HCT116 (cell line): ENCODE data around the gene SLC1A4. TPM values are rescaled to one million over a fixed set of nuclear protein-coding genes. Genes with fewer than 3 reads are reported as not detected.

Experiments used
- ATAC-seq: fragments of 200-7000 bp; cut with Tn5 transposase; 2 replicates; pipeline ENCODE4 v1.9.1; 2020; ENCODE audit warnings: mild to moderate bottlenecking, moderate library complexity
- BruUV-seq: library from RNA; stranded (reverse); fragments of 400-500 nt; replicated peaks from 2 replicates; lab custom pipeline; 2021; lab: Mats Ljungman, UMichigan
- CTCF ChIA-PET: fragments of 300-600 bp; sonication (Branson Sonifier 250); formaldehyde crosslinking; loops from one replicate; lab custom pipeline; 2021; ENCODE audit warnings: antibody characterized with exemption; lab: Charles Lee
- POLR2A ChIA-PET: fragments of 300-600, 350-600 bp; sonication (Branson Sonifier 250); formaldehyde crosslinking; loops from one replicate; lab custom pipeline; 2021; ENCODE audit warnings: antibody characterized with exemption; lab: Charles Lee
- RAD21 ChIA-PET, 2 experiments: fragments of 300-600 bp; sonication (Branson Sonifier 250); formaldehyde crosslinking; loops; one replicate each; lab custom pipeline; 2023; ENCODE audit warnings: low total read pairs in 2 of 2; ENCODE audit not compliant: uncharacterized antibody in 2 of 2, unreplicated experiment in 2 of 2, low non-redundant PET in 1 of 2; lab: Charles Lee
- DNase-seq: peaks from one replicate; pipeline ENCODE4 v3.0.0-alpha.2; 2010; ENCODE audit warnings: low read depth, low spot score
- H2AFZ ChIP-seq: fragments of 200-600 bp; shearing (Covaris generic), sonication (generic); 2 replicates; pipeline ENCODE4 v1.6.1; 2017; ENCODE audit warnings: low read depth, mixed run types, mixed read lengths, antibody characterized with exemption, low read length; ENCODE audit not compliant: poor library complexity, severe bottlenecking
- H3K27ac ChIP-seq: 2 replicates; pipeline ENCODE4 v1.5.1; 2012; ENCODE audit warnings: low read depth, low read length
- H3K27me3 ChIP-seq: fragments of 200-600 bp; sonication (generic); 2 replicates; pipeline ENCODE4 v1.6.1; 2016; ENCODE audit warnings: mixed run types, low read length, mixed read lengths; ENCODE audit not compliant: insufficient read depth
- H3K36me3 ChIP-seq, 2 experiments: fragments of 200-500 bp in 1 of 2; fragments of 200-600 bp in 1 of 2; sonication (Bioruptor generic) in 1 of 2; sonication (generic) in 1 of 2; 2 replicates each; pipeline versions ENCODE4 v1.5.1 to v1.6.1; 2014 to 2016; ENCODE audit warnings: low read length in 2 of 2, inconsistent platforms in 1 of 2, mixed read lengths in 1 of 2, mixed run types in 1 of 2; ENCODE audit not compliant: insufficient read depth in 2 of 2, control insufficient read depth in 1 of 2
- H3K4me1 ChIP-seq, 2 experiments: fragments of 200-600 bp in 1 of 2; sonication (generic) in 1 of 2; 2 replicates each; pipeline versions ENCODE4 v1.5.1 to v1.6.1; 2012 to 2017; ENCODE audit warnings: low read length in 2 of 2, inconsistent platforms in 1 of 2, mild to moderate bottlenecking in 1 of 2, mixed read lengths in 1 of 2, mixed run types in 1 of 2, moderate library complexity in 1 of 2; ENCODE audit not compliant: insufficient read depth in 2 of 2, control insufficient read depth in 1 of 2
- H3K4me2 ChIP-seq: fragments of 200-600 bp; sonication (generic); 2 replicates; pipeline ENCODE4 v1.6.1; 2017; ENCODE audit warnings: mixed run types, low read length, mixed read lengths
- H3K4me3 ChIP-seq, 2 experiments: fragments of 200-600 bp in 1 of 2; sonication (generic) in 1 of 2; replicated peaks in 1 of 2; 2 replicates each; pipeline ENCODE4 v1.5.1; 2011 to 2016; ENCODE audit warnings: low read length in 2 of 2, control low read depth in 1 of 2, low read depth in 1 of 2, mild to moderate bottlenecking in 1 of 2, mixed read lengths in 1 of 2, mixed run types in 1 of 2
- H3K79me2 ChIP-seq: fragments of 200-600 bp; sonication (generic); 2 replicates; pipeline ENCODE4 v1.6.1; 2017; ENCODE audit warnings: mild to moderate bottlenecking, mixed run types, low read length, moderate library complexity, mixed read lengths; ENCODE audit not compliant: insufficient read depth
- H3K9ac ChIP-seq: fragments of 200-600 bp; sonication (generic); 2 replicates; pipeline ENCODE4 v1.6.1; 2016; ENCODE audit warnings: low read length, mixed read lengths
- H3K9me2 ChIP-seq: fragments of 200-600 bp; sonication (generic), shearing (Covaris generic); 2 replicates; pipeline ENCODE4 v1.6.1; 2017; ENCODE audit warnings: mixed run types, mild to moderate bottlenecking, moderate library complexity; ENCODE audit not compliant: insufficient read depth
- H3K9me3 ChIP-seq, 2 experiments: fragments of 200-500 bp in 1 of 2; fragments of 200-600 bp in 1 of 2; sonication (Bioruptor generic) in 1 of 2; sonication (generic) in 1 of 2; 2 replicates each; pipeline ENCODE4 v1.6.1; 2014 to 2017; ENCODE audit warnings: low read length in 2 of 2, mixed read lengths in 2 of 2, inconsistent platforms in 1 of 2, low read depth in 1 of 2, mild to moderate bottlenecking in 1 of 2, mixed run types in 1 of 2, moderate library complexity in 1 of 2; ENCODE audit not compliant: control insufficient read depth in 1 of 2, insufficient read depth in 1 of 2
- H4K20me1 ChIP-seq: fragments of 200-600 bp; sonication (generic), shearing (Covaris generic); 2 replicates; pipeline ENCODE4 v1.6.1; 2017; ENCODE audit warnings: mixed run types, mild to moderate bottlenecking, moderate library complexity; ENCODE audit not compliant: insufficient read depth
- CEBPB ChIP-seq: IDR thresholded peaks from 2 replicates; pipeline ENCODE4 v1.6.1; 2012; ENCODE audit warnings: low read depth
- EGR1 ChIP-seq: IDR thresholded peaks from 2 replicates; pipeline ENCODE4 v1.6.1; 2012; ENCODE audit warnings: low read depth
- ELF1 ChIP-seq: IDR thresholded peaks from 2 replicates; pipeline ENCODE4 v1.6.1; 2012; ENCODE audit warnings: low read depth, borderline replicate concordance
- JUND ChIP-seq: IDR thresholded peaks from 2 replicates; pipeline ENCODE4 v1.6.1; 2012
- POLR2A ChIP-seq: IDR thresholded peaks from 2 replicates; pipeline ENCODE4 v1.7.0; 2011; ENCODE audit warnings: borderline replicate concordance; ENCODE audit not compliant: insufficient read depth, insufficient read length; ENCODE audit errors: extremely low read depth
- POLR2AphosphoS5 ChIP-seq: IDR thresholded peaks from 2 replicates; pipeline ENCODE4 v1.6.1; 2011; ENCODE audit warnings: mild to moderate bottlenecking, low read depth, low read length, moderate library complexity
- RAD21 ChIP-seq: IDR thresholded peaks from 2 replicates; pipeline ENCODE4 v1.6.1; 2012; ENCODE audit warnings: low read depth, mild to moderate bottlenecking
- SIN3A ChIP-seq: IDR thresholded peaks from 2 replicates; pipeline ENCODE4 v1.6.1; 2012; ENCODE audit warnings: low read depth
- SP1 ChIP-seq: IDR thresholded peaks from 2 replicates; pipeline ENCODE4 v1.6.1; 2012; ENCODE audit warnings: low read depth
- SRF ChIP-seq: IDR thresholded peaks from 2 replicates; pipeline ENCODE4 v1.6.1; 2012; ENCODE audit warnings: low read depth
- ZFX ChIP-seq: fragments of 450-650 bp; IDR thresholded peaks from 2 replicates; pipeline ENCODE4 v1.6.1; 2017
- intact Hi-C: fragments of 100-400 bp; cut with micrococcal nuclease; formaldehyde crosslinking; loops from 2 replicates; pipeline ENCODE4 v1.10.0; 2022
- total RNA-seq: library from RNA; stranded (reverse); gene quantifications from one replicate; pipeline ENCODE4 v1.2.1, GENCODE V29; 2021; ENCODE audit not compliant: unreplicated experiment
- TF ChIP-seq, protein P1 (sequence below): IDR thresholded peaks from 2 replicates; pipeline ENCODE4 v1.6.1; 2012
- TF ChIP-seq, protein P2 (sequence below): IDR thresholded peaks from 2 replicates; pipeline ENCODE4 v1.6.1; 2012; ENCODE audit warnings: low read depth
- TF ChIP-seq, protein P3 (sequence below): IDR thresholded peaks from 2 replicates; pipeline ENCODE4 v1.6.1; 2012
- TF ChIP-seq, protein P4 (sequence below), 3 experiments: fragments of 200-600 bp in 1 of 3; sonication (generic) in 1 of 3; IDR thresholded peaks in 2 of 3; conservative IDR thresholded peaks in 1 of 3; 2 replicates each; pipeline ENCODE4 v1.5.1; 2012 to 2017; ENCODE audit warnings: low read depth in 2 of 3, low read length in 2 of 3, antibody characterized with exemption in 1 of 3, borderline replicate concordance in 1 of 3, control low read depth in 1 of 3, mild to moderate bottlenecking in 1 of 3, mixed read lengths in 1 of 3, mixed run types in 1 of 3, moderate library complexity in 1 of 3; ENCODE audit not compliant: insufficient read depth in 1 of 3

The SLC1A4 gene
- total RNA-seq, 1 experiment from 2014 or later, result 9.2 TPM

DNA sequence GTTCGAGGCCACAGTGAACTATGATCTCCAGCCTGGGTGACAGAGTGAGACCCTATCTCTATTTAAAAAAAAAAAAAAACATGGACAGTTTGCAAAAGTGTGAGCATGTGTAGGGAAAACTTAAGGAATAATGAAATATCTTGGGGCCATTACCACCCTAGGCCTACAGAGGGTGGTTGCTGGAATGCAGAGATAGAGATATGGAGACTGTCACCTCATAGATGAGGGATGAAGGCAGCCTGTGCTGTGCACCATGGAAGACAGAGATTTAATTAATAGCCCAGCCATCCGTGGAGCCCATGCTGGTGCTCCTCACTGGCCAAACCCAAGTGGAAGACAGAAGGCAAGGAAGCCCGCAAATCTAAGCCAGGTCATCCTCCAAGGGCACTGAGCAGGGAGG lies 50.4 kb downstream of the SLC1A4 start:
- Histone ChIP-seq H3K4me2 (no peak overlapping the region), H3K9me3 (peaks cover 0 to 12% of the 10 kb centered on the region in 2 experiments; a peak in 1 of 4 replicates)
- CTCF ChIA-PET, result interaction anchor here (0.7 to 1.0 kb wide), 2 partner anchors 10 to 122 kb away, joined by 3 to 11 read pairs; no protein-coding TSS in a partner anchor
- TF ChIP-seq, protein P1, sequence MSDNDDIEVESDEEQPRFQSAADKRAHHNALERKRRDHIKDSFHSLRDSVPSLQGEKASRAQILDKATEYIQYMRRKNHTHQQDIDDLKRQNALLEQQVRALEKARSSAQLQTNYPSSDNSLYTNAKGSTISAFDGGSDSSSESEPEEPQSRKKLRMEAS, result no peak
- no peak for TF ChIP-seq POLR2AphosphoS5
- TF ChIP-seq POLR2A, result no peak
- no peak for TF ChIP-seq CEBPB
- TF ChIP-seq, protein P2, sequence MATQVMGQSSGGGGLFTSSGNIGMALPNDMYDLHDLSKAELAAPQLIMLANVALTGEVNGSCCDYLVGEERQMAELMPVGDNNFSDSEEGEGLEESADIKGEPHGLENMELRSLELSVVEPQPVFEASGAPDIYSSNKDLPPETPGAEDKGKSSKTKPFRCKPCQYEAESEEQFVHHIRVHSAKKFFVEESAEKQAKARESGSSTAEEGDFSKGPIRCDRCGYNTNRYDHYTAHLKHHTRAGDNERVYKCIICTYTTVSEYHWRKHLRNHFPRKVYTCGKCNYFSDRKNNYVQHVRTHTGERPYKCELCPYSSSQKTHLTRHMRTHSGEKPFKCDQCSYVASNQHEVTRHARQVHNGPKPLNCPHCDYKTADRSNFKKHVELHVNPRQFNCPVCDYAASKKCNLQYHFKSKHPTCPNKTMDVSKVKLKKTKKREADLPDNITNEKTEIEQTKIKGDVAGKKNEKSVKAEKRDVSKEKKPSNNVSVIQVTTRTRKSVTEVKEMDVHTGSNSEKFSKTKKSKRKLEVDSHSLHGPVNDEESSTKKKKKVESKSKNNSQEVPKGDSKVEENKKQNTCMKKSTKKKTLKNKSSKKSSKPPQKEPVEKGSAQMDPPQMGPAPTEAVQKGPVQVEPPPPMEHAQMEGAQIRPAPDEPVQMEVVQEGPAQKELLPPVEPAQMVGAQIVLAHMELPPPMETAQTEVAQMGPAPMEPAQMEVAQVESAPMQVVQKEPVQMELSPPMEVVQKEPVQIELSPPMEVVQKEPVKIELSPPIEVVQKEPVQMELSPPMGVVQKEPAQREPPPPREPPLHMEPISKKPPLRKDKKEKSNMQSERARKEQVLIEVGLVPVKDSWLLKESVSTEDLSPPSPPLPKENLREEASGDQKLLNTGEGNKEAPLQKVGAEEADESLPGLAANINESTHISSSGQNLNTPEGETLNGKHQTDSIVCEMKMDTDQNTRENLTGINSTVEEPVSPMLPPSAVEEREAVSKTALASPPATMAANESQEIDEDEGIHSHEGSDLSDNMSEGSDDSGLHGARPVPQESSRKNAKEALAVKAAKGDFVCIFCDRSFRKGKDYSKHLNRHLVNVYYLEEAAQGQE, result no peak
- TF ChIP-seq EGR1, result no peak
- no peak for TF ChIP-seq ELF1
- TF ChIP-seq SRF, result no peak
- TF ChIP-seq, protein P3, sequence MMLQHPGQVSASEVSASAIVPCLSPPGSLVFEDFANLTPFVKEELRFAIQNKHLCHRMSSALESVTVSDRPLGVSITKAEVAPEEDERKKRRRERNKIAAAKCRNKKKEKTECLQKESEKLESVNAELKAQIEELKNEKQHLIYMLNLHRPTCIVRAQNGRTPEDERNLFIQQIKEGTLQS, result no peak
- no peak for TF ChIP-seq SIN3A
- TF ChIP-seq ZFX, result no peak
- TF ChIP-seq RAD21, result no peak
- TF ChIP-seq, protein P4, sequence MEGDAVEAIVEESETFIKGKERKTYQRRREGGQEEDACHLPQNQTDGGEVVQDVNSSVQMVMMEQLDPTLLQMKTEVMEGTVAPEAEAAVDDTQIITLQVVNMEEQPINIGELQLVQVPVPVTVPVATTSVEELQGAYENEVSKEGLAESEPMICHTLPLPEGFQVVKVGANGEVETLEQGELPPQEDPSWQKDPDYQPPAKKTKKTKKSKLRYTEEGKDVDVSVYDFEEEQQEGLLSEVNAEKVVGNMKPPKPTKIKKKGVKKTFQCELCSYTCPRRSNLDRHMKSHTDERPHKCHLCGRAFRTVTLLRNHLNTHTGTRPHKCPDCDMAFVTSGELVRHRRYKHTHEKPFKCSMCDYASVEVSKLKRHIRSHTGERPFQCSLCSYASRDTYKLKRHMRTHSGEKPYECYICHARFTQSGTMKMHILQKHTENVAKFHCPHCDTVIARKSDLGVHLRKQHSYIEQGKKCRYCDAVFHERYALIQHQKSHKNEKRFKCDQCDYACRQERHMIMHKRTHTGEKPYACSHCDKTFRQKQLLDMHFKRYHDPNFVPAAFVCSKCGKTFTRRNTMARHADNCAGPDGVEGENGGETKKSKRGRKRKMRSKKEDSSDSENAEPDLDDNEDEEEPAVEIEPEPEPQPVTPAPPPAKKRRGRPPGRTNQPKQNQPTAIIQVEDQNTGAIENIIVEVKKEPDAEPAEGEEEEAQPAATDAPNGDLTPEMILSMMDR (IDR thresholded peaks at IDR 0.05 in 2 of 3, conservative IDR thresholded peaks at IDR 0.05 in 1 of 3; ENCODE audit: borderline replicate concordance in 1 of 3, insufficient read depth in 1 of 3, low read depth in 2 of 3, low read length in 2 of 3), result no peak
- TF ChIP-seq JUND, result no peak
- no peak for TF ChIP-seq SP1
- TF ChIP-seq, all 23 proteins: peak for 0
- ATAC-seq, result no peak
- H4K20me1 ChIP-seq, result no peaks in the 10 kb centered on the region
- no peaks in the 10 kb centered on the region for H3K79me2 ChIP-seq
- POLR2A ChIA-PET, result no interaction called here
- RAD21 ChIA-PET, result interaction anchor here in 1 of 2 experiments (1.0 kb wide), 1 partner anchor 122 kb away, joined by 8 read pairs; no protein-coding TSS in a partner anchor
- H3K36me3 ChIP-seq, result no peaks in the 10 kb centered on the region
- H3K27ac ChIP-seq, result no peak overlapping the region
- H3K4me1 ChIP-seq, result peaks cover 3 to 5% of the 10 kb centered on the region in 2 experiments; a peak in 1 of 4 replicates
- no peaks in the 10 kb centered on the region for H3K27me3 ChIP-seq
- H3K4me3 ChIP-seq, result no peak overlapping the region
- no peak for DNase-seq
- H3K9me2 ChIP-seq, result no peaks in the 10 kb centered on the region
- H2AFZ ChIP-seq, result no peak overlapping the region
- no peak overlapping the region for H3K9ac ChIP-seq
- intact Hi-C loops, result loop anchor here (1.0 kb wide), 1 partner anchor 122 kb away; no protein-coding TSS in a partner anchor
- no TSS peak for BruUV-seq
